Measurements from ENCODE around the gene STK10.

STK10 gene

GRCh38 chr5:172009536-172010270 is 178.3 kb downstream of the STK10 start:
- H3K9me3 ChIP-seq (ENCODE audit: control insufficient read depth, low read length) = no peaks in the 10 kb centered on the region
- no peak overlapping the region for H3K9ac ChIP-seq (ENCODE audit: low read length)
- H3K4me3 ChIP-seq (ENCODE audit: low read length) = no peak overlapping the region
- no peaks in the 10 kb centered on the region for H3K36me3 ChIP-seq (ENCODE audit: control insufficient read depth, insufficient read depth, low read length)
- H3K27me3 ChIP-seq (ENCODE audit: control insufficient read depth, insufficient read depth, low read length) = no peaks in the 10 kb centered on the region
- H3K4me1 ChIP-seq (ENCODE audit: control insufficient read depth, insufficient read depth, low read length) = peaks cover 16% of the 10 kb centered on the region

- no peaks in the 10 kb centered on the region for H3K9me3 ChIP-seq (ENCODE audit: control insufficient read depth, low read length)
- H3K27me3 ChIP-seq (ENCODE audit: control insufficient read depth, insufficient read depth, low read length) = no peaks in the 10 kb centered on the region
- H3K9ac ChIP-seq (ENCODE audit: low read length) = no peak overlapping the region
- peaks cover 23% of the 10 kb centered on the region for H3K4me1 ChIP-seq (ENCODE audit: control insufficient read depth, insufficient read depth, low read length)
- H3K36me3 ChIP-seq (ENCODE audit: control insufficient read depth, insufficient read depth, low read length) = no peaks in the 10 kb centered on the region
- H3K4me3 ChIP-seq (ENCODE audit: low read length) = no peak overlapping the region
Measured at GRCh38 chr5:172008689-172009141, 179.3 kb downstream of the STK10 start.

GRCh38 chr5:172008111-172008455 is 179.9 kb downstream of the STK10 start:
- H3K9ac ChIP-seq (ENCODE audit: low read length) = no peak overlapping the region
- no peaks in the 10 kb centered on the region for H3K36me3 ChIP-seq (ENCODE audit: control insufficient read depth, insufficient read depth, low read length)
- peaks cover 30% of the 10 kb centered on the region for H3K4me1 ChIP-seq (ENCODE audit: control insufficient read depth, insufficient read depth, low read length)
- H3K27me3 ChIP-seq (ENCODE audit: control insufficient read depth, insufficient read depth, low read length) = no peaks in the 10 kb centered on the region
- no peaks in the 10 kb centered on the region for H3K9me3 ChIP-seq (ENCODE audit: control insufficient read depth, low read length)
- no peak overlapping the region for H3K4me3 ChIP-seq (ENCODE audit: low read length)

- H3K9ac ChIP-seq (ENCODE audit: low read length) = peak overlapping the region; percentile 94
- H3K4me1 ChIP-seq (ENCODE audit: control insufficient read depth, insufficient read depth, low read length) = peaks cover 35% of the 10 kb centered on the region
- no peaks in the 10 kb centered on the region for H3K36me3 ChIP-seq (ENCODE audit: control insufficient read depth, insufficient read depth, low read length)
Measured at GRCh38 chr5:172007175-172008110, 180.6 kb downstream of the STK10 start.

GRCh38 chr5:172006321-172007174 is 181.5 kb downstream of the STK10 start, which contains the start of gene FBXW11:
TSS of gene FBXW11 (minus strand) at chr5:172006638. CDS start at chr5:172006502, 136 bp downstream.
- Histone ChIP-seq H3K9ac (ENCODE audit: low read length) (peak within 1 kb of the TSS; percentile 94), H3K4me1 (ENCODE audit: control insufficient read depth, insufficient read depth, low read length) (peaks cover 44% of the 10 kb centered on the region), H3K4me3 (ENCODE audit: low read length) (peak within 1 kb of the TSS; percentile 79), H3K9me3 (ENCODE audit: control insufficient read depth, low read length) (no peaks in the 10 kb centered on the region), H3K27me3 (ENCODE audit: control insufficient read depth, insufficient read depth, low read length) (no peaks in the 10 kb centered on the region), H3K36me3 (ENCODE audit: control insufficient read depth, insufficient read depth, low read length) (no peaks in the 10 kb centered on the region)

More at GRCh38 chr5:172007175-172008110, 180.6 kb downstream of the STK10 start:
- Histone ChIP-seq H3K4me3 (ENCODE audit: low read length) (peak overlapping the region; percentile 79), H3K27me3 (ENCODE audit: control insufficient read depth, insufficient read depth, low read length) (no peaks in the 10 kb centered on the region), H3K9me3 (ENCODE audit: control insufficient read depth, low read length) (no peaks in the 10 kb centered on the region)

GRCh38 chr5:172005708-172006320 is 182.2 kb downstream of the STK10 start:
- H3K4me3 ChIP-seq (ENCODE audit: low read length) = peak overlapping the region; percentile 79
- no peaks in the 10 kb centered on the region for H3K36me3 ChIP-seq (ENCODE audit: control insufficient read depth, insufficient read depth, low read length)
- no peaks in the 10 kb centered on the region for H3K9me3 ChIP-seq (ENCODE audit: control insufficient read depth, low read length)
- H3K27me3 ChIP-seq (ENCODE audit: control insufficient read depth, insufficient read depth, low read length) = no peaks in the 10 kb centered on the region
- H3K9ac ChIP-seq (ENCODE audit: low read length) = peak overlapping the region; percentile 94
- peaks cover 51% of the 10 kb centered on the region for H3K4me1 ChIP-seq (ENCODE audit: control insufficient read depth, insufficient read depth, low read length)

- Histone ChIP-seq H3K4me1 (ENCODE audit: control insufficient read depth, insufficient read depth, low read length) (peaks cover 61% of the 10 kb centered on the region), H3K9me3 (ENCODE audit: control insufficient read depth, low read length) (no peaks in the 10 kb centered on the region), H3K4me3 (ENCODE audit: low read length) (peak overlapping the region; percentile 79), H3K36me3 (ENCODE audit: control insufficient read depth, insufficient read depth, low read length) (no peaks in the 10 kb centered on the region), H3K27me3 (ENCODE audit: control insufficient read depth, insufficient read depth, low read length) (no peaks in the 10 kb centered on the region), H3K9ac (ENCODE audit: low read length) (peak overlapping the region; percentile 94)
Measured at GRCh38 chr5:172004824-172005237, 183.2 kb downstream of the STK10 start.

GRCh38 chr5:172003746-172004145 is 184.3 kb downstream of the STK10 start:
- no peaks in the 10 kb centered on the region for H3K27me3 ChIP-seq (ENCODE audit: control insufficient read depth, insufficient read depth, low read length)
- H3K36me3 ChIP-seq (ENCODE audit: control insufficient read depth, insufficient read depth, low read length) = no peaks in the 10 kb centered on the region
- H3K4me3 ChIP-seq (ENCODE audit: low read length) = no peak overlapping the region
- no peaks in the 10 kb centered on the region for H3K9me3 ChIP-seq (ENCODE audit: control insufficient read depth, low read length)
- H3K9ac ChIP-seq (ENCODE audit: low read length) = no peak overlapping the region
- H3K4me1 ChIP-seq (ENCODE audit: control insufficient read depth, insufficient read depth, low read length) = peaks cover 63% of the 10 kb centered on the region

- H3K27me3 ChIP-seq (ENCODE audit: control insufficient read depth, insufficient read depth, low read length) = no peaks in the 10 kb centered on the region
- H3K36me3 ChIP-seq (ENCODE audit: control insufficient read depth, insufficient read depth, low read length) = no peaks in the 10 kb centered on the region
- H3K4me1 ChIP-seq (ENCODE audit: control insufficient read depth, insufficient read depth, low read length) = peaks cover 59% of the 10 kb centered on the region
- H3K4me3 ChIP-seq (ENCODE audit: low read length) = no peak overlapping the region
- no peak overlapping the region for H3K9ac ChIP-seq (ENCODE audit: low read length)
- no peaks in the 10 kb centered on the region for H3K9me3 ChIP-seq (ENCODE audit: control insufficient read depth, low read length)
Measured at GRCh38 chr5:172002840-172003512, 185.0 kb downstream of the STK10 start.

GRCh38 chr5:172002310-172002709 is 185.7 kb downstream of the STK10 start:
- H3K9ac ChIP-seq (ENCODE audit: low read length) = no peak overlapping the region
- H3K4me1 ChIP-seq (ENCODE audit: control insufficient read depth, insufficient read depth, low read length) = peaks cover 60% of the 10 kb centered on the region
- H3K36me3 ChIP-seq (ENCODE audit: control insufficient read depth, insufficient read depth, low read length) = no peaks in the 10 kb centered on the region
- no peak overlapping the region for H3K4me3 ChIP-seq (ENCODE audit: low read length)
- H3K9me3 ChIP-seq (ENCODE audit: control insufficient read depth, low read length) = no peaks in the 10 kb centered on the region
- H3K27me3 ChIP-seq (ENCODE audit: control insufficient read depth, insufficient read depth, low read length) = no peaks in the 10 kb centered on the region

- no peaks in the 10 kb centered on the region for H3K36me3 ChIP-seq (ENCODE audit: control insufficient read depth, insufficient read depth, low read length)
- no peak overlapping the region for H3K4me3 ChIP-seq (ENCODE audit: low read length)
- H3K4me1 ChIP-seq (ENCODE audit: control insufficient read depth, insufficient read depth, low read length) = peaks cover 71% of the 10 kb centered on the region
- H3K9me3 ChIP-seq (ENCODE audit: control insufficient read depth, low read length) = no peaks in the 10 kb centered on the region
- no peak overlapping the region for H3K9ac ChIP-seq (ENCODE audit: low read length)
- no peaks in the 10 kb centered on the region for H3K27me3 ChIP-seq (ENCODE audit: control insufficient read depth, insufficient read depth, low read length)
Measured at GRCh38 chr5:171999877-172000276, 188.1 kb downstream of the STK10 start.
